ENCODE results near the gene TEX35.
"Not testable (repeated sequence)": the region's sequence is repeated elsewhere in the genome, so short reads cannot be mapped to it uniquely, and the experiment has no call there.

TEX35 gene

GRCh38 chr1:178555613-178556012, 42.7 kb downstream of the TEX35 start:
- not testable (repeated sequence) for H3K4me1 ChIP-seq (ENCODE audit: control insufficient read depth in 2 of 2, insufficient read depth in 1 of 2, low read depth in 1 of 2, low read length in 2 of 2); H3K23ac ChIP-seq (ENCODE audit: low read depth, low read length, poor library complexity); H2BK12ac ChIP-seq (ENCODE audit: low read length); H3K4me3 ChIP-seq (ENCODE audit: low read length in 2 of 2); H4K8ac ChIP-seq (ENCODE audit: low read depth, low read length); H3K9ac ChIP-seq (ENCODE audit: low read depth, low read length, poor library complexity); H3K79me1 ChIP-seq (ENCODE audit: low read depth, low read length); H3K9me3 ChIP-seq (replicated peaks in 1 of 2; ENCODE audit: control insufficient read depth in 2 of 2, insufficient read depth in 1 of 2, low read depth in 1 of 2, low read length in 2 of 2); H2BK15ac ChIP-seq (ENCODE audit: low read length); H3K4ac ChIP-seq (ENCODE audit: low read length); H2AK5ac ChIP-seq (ENCODE audit: low read depth, low read length); H4K91ac ChIP-seq (ENCODE audit: low read depth, low read length, poor library complexity); H2BK120ac ChIP-seq (ENCODE audit: low read depth, low read length); H3K36me3 ChIP-seq (replicated peaks in 1 of 2; ENCODE audit: control insufficient read depth in 2 of 2, insufficient read depth in 2 of 2, low read length in 2 of 2); DNase-seq (ENCODE audit: low spot score); H3K4me2 ChIP-seq (ENCODE audit: insufficient read depth, low read length, poor library complexity, severe bottlenecking); H2BK5ac ChIP-seq (ENCODE audit: low read length); H2AFZ ChIP-seq (ENCODE audit: low read length); H3K18ac ChIP-seq (ENCODE audit: low read length); H3K14ac ChIP-seq (ENCODE audit: low read length); H3K27ac ChIP-seq (replicated peaks; ENCODE audit: low read length); H3K27me3 ChIP-seq (ENCODE audit: control insufficient read depth in 3 of 3, insufficient read depth in 3 of 3, low read depth in 1 of 3, low read length in 3 of 3)
- no CpG with 5 or more reads among the region's 1 CpG for WGBS, 2 donors (ENCODE audit: extremely low coverage in 2 of 2, insufficient read length in 2 of 2, insufficient replicate concordance in 1 of 2)

DNA sequence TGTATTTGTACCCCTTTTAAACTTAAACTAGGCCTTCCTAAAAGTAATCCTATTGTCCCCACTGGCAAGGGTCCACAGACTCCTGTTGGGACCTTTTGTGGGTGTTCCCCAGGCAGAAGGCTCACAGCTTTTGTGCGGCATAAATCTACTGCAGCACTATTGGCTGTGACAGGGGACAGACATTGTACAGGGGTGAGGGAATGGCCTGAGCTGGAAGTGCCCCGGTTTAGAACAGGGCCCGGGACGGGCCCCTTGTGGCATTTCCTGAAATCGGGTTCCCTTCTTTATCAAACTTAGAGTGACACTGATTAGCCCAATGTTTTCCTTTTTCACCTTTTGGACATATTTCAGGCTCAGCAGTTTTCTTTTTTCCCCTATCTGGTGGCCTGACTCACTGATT, 45.9 kb downstream of the TEX35 start:
- H4K8ac ChIP-seq (ENCODE audit: low read depth, low read length); H3K23ac ChIP-seq (ENCODE audit: low read depth, low read length, poor library complexity); H2BK120ac ChIP-seq (ENCODE audit: low read depth, low read length); H3K18ac ChIP-seq (ENCODE audit: low read length); DNase-seq (ENCODE audit: low spot score); H3K4me2 ChIP-seq (ENCODE audit: insufficient read depth, low read length, poor library complexity, severe bottlenecking); H4K91ac ChIP-seq (ENCODE audit: low read depth, low read length, poor library complexity); H3K27ac ChIP-seq (replicated peaks; ENCODE audit: low read length); H3K27me3 ChIP-seq (ENCODE audit: control insufficient read depth in 3 of 3, insufficient read depth in 3 of 3, low read depth in 1 of 3, low read length in 3 of 3); H2BK15ac ChIP-seq (ENCODE audit: low read length); H2AK5ac ChIP-seq (ENCODE audit: low read depth, low read length); H3K9ac ChIP-seq (ENCODE audit: low read depth, low read length, poor library complexity); H3K14ac ChIP-seq (ENCODE audit: low read length); H3K9me3 ChIP-seq (replicated peaks in 1 of 2; ENCODE audit: control insufficient read depth in 2 of 2, insufficient read depth in 1 of 2, low read depth in 1 of 2, low read length in 2 of 2); H2BK12ac ChIP-seq (ENCODE audit: low read length); H3K79me1 ChIP-seq (ENCODE audit: low read depth, low read length); H3K4me1 ChIP-seq (ENCODE audit: control insufficient read depth in 2 of 2, insufficient read depth in 1 of 2, low read depth in 1 of 2, low read length in 2 of 2); H3K4ac ChIP-seq (ENCODE audit: low read length); H3K4me3 ChIP-seq (ENCODE audit: low read length in 2 of 2); H2BK5ac ChIP-seq (ENCODE audit: low read length); H3K36me3 ChIP-seq (replicated peaks in 1 of 2; ENCODE audit: control insufficient read depth in 2 of 2, insufficient read depth in 2 of 2, low read length in 2 of 2): not testable (repeated sequence)
- H2AFZ ChIP-seq (ENCODE audit: low read length), result peak overlapping the region; percentile 69
- WGBS, 2 donors (ENCODE audit: extremely low coverage in 2 of 2, insufficient read length in 2 of 2, insufficient replicate concordance in 1 of 2), result no CpG with 5 or more reads among the region's 5 CpGs

DNA sequence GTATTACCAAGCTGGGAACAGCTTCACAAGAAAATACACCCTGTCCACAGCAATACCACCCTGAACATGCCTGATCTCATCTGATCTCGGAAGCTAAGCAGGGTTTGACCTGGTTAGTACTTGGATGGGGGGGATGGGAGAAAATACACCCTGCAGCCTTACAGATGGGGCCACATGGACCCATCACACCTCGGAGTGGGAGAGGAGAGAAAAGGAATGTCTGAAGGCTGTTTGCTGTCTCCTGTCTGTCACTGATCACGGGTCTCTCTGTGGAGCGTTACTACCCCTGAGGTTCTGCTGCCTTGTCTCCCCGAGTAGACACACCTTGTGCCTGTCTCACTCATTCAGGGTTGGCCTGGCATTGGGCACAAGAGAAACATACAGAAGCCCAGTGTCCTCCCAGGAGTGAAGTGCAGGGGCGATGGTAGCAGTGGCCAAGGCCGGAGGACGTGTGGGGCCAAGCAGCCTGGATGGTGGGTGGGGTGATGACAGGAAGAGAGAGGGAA, 48.0 kb downstream of the TEX35 start:
- WGBS, 2 donors (ENCODE audit: extremely low coverage in 2 of 2, insufficient read length in 2 of 2, insufficient replicate concordance in 1 of 2), result no CpG with 5 or more reads among the region's 8 CpGs
- no peak overlapping the region for H2BK12ac ChIP-seq (ENCODE audit: low read length)
- peaks cover 0 to 3% of the 10 kb centered on the region in 2 donors for H3K9me3 ChIP-seq (replicated peaks in 1 of 2; ENCODE audit: control insufficient read depth in 2 of 2, insufficient read depth in 1 of 2, low read depth in 1 of 2, low read length in 2 of 2)

DNA sequence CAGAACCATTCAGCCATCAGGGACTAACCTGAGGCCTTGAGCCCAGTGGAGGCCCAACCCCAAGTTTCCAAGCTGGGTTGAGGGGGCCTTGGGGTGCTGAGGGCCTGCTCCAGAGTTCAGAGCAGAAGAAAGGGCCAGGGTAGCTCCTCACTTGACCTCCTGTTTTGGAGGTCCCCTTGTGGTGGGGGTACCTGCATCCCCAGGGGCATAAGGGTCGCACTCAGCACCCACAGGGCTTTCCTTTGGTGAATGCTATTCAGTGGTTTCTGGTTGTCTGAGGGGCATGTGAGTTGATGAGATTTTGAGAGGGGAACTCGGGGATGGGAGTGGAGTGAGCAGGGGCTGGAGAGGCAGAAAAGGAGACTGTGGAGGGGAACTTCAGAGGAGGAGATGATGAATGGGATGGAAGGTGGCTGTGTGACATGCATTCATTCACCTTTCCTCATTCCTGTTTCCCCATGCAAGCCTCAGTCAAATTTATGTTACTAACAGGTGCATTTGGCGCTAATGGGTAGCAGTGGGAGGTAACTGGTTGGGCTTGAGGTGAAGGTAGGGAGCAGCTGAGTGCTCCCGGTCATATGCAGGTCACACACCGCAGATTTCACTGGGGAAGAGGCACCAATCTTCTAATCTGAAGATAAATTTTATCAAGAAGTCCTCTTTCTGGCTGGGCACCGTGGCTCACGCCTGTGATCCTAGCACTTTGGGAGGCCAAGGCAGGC, 50.4 kb downstream of the TEX35 start:
- no peak overlapping the region for H4K91ac ChIP-seq (ENCODE audit: low read depth, low read length, poor library complexity)

More for the DNA sequence above, 48.0 kb downstream of the TEX35 start:
- H4K91ac ChIP-seq (ENCODE audit: low read depth, low read length, poor library complexity), result no peak overlapping the region
- no peak for DNase-seq (ENCODE audit: low spot score)
- H2AK5ac ChIP-seq (ENCODE audit: low read depth, low read length), result no peak overlapping the region
- H2BK15ac ChIP-seq (ENCODE audit: low read length), result no peak overlapping the region
- H3K36me3 ChIP-seq (replicated peaks in 1 of 2; ENCODE audit: control insufficient read depth in 2 of 2, insufficient read depth in 2 of 2, low read length in 2 of 2), result no peaks in the 10 kb centered on the region
- H3K23ac ChIP-seq (ENCODE audit: low read depth, low read length, poor library complexity), result no peak overlapping the region
- H3K18ac ChIP-seq (ENCODE audit: low read length), result peak overlapping the region; percentile 22
- H3K4me3 ChIP-seq (ENCODE audit: low read length in 2 of 2), result no peak overlapping the region
- no peak overlapping the region for H2AFZ ChIP-seq (ENCODE audit: low read length)
- no peak overlapping the region for H2BK5ac ChIP-seq (ENCODE audit: low read length)
- no peaks in the 10 kb centered on the region for H3K79me1 ChIP-seq (ENCODE audit: low read depth, low read length)
- H3K4me1 ChIP-seq (ENCODE audit: control insufficient read depth in 2 of 2, insufficient read depth in 1 of 2, low read depth in 1 of 2, low read length in 2 of 2), result no peaks in the 10 kb centered on the region
- no peak overlapping the region for H4K8ac ChIP-seq (ENCODE audit: low read depth, low read length)
- no peak overlapping the region for H3K27ac ChIP-seq (replicated peaks; ENCODE audit: low read length)
- H3K4me2 ChIP-seq (ENCODE audit: insufficient read depth, low read length, poor library complexity, severe bottlenecking), result no peak overlapping the region
- H3K27me3 ChIP-seq (ENCODE audit: control insufficient read depth in 3 of 3, insufficient read depth in 3 of 3, low read depth in 1 of 3, low read length in 3 of 3), result no peaks in the 10 kb centered on the region
- H3K14ac ChIP-seq (ENCODE audit: low read length), result no peak overlapping the region
- no peak overlapping the region for H2BK120ac ChIP-seq (ENCODE audit: low read depth, low read length)
- no peak overlapping the region for H3K9ac ChIP-seq (ENCODE audit: low read depth, low read length, poor library complexity)
- H3K4ac ChIP-seq (ENCODE audit: low read length), result no peak overlapping the region

More for the DNA sequence above, 50.4 kb downstream of the TEX35 start:
- no peaks in the 10 kb centered on the region for H3K4me1 ChIP-seq (ENCODE audit: control insufficient read depth in 2 of 2, insufficient read depth in 1 of 2, low read depth in 1 of 2, low read length in 2 of 2)
- no peak overlapping the region for H3K4ac ChIP-seq (ENCODE audit: low read length)
- no peak overlapping the region for H3K14ac ChIP-seq (ENCODE audit: low read length)
- no peak overlapping the region for H4K8ac ChIP-seq (ENCODE audit: low read depth, low read length)
- no peak overlapping the region for H3K9ac ChIP-seq (ENCODE audit: low read depth, low read length, poor library complexity)
- no peaks in the 10 kb centered on the region for H3K79me1 ChIP-seq (ENCODE audit: low read depth, low read length)
- WGBS, 2 donors (ENCODE audit: extremely low coverage in 2 of 2, insufficient read length in 2 of 2, insufficient replicate concordance in 1 of 2), result no CpG with 5 or more reads among the region's 7 CpGs
- H3K18ac ChIP-seq (ENCODE audit: low read length), result no peak overlapping the region
- no peak overlapping the region for H2BK15ac ChIP-seq (ENCODE audit: low read length)
- peaks cover 3 to 5% of the 10 kb centered on the region in 2 donors for H3K9me3 ChIP-seq (replicated peaks in 1 of 2; ENCODE audit: control insufficient read depth in 2 of 2, insufficient read depth in 1 of 2, low read depth in 1 of 2, low read length in 2 of 2)
- no peak overlapping the region for H2BK5ac ChIP-seq (ENCODE audit: low read length)
- no peaks in the 10 kb centered on the region for H3K27me3 ChIP-seq (ENCODE audit: control insufficient read depth in 3 of 3, insufficient read depth in 3 of 3, low read depth in 1 of 3, low read length in 3 of 3)
- no peak overlapping the region for H2AFZ ChIP-seq (ENCODE audit: low read length)
- no peak overlapping the region for H2AK5ac ChIP-seq (ENCODE audit: low read depth, low read length)
- no peak overlapping the region for H3K4me3 ChIP-seq (ENCODE audit: low read length in 2 of 2)
- no peak overlapping the region for H2BK120ac ChIP-seq (ENCODE audit: low read depth, low read length)
- no peak overlapping the region for H2BK12ac ChIP-seq (ENCODE audit: low read length)
- no peak overlapping the region for H3K4me2 ChIP-seq (ENCODE audit: insufficient read depth, low read length, poor library complexity, severe bottlenecking)
- no peak overlapping the region for H3K27ac ChIP-seq (replicated peaks; ENCODE audit: low read length)
- no peak overlapping the region for H3K23ac ChIP-seq (ENCODE audit: low read depth, low read length, poor library complexity)
- no peak for DNase-seq (ENCODE audit: low spot score)
- no peaks in the 10 kb centered on the region for H3K36me3 ChIP-seq (replicated peaks in 1 of 2; ENCODE audit: control insufficient read depth in 2 of 2, insufficient read depth in 2 of 2, low read length in 2 of 2)

Data from neuronal stem cell (in vitro differentiated cells).